Globus pallidus (tissue), 1 donor: ENCODE measurements around the gene NREP.

ENCODE experiments used
- DNase-seq: peaks from one replicate; pipeline ENCODE4 v3.0.0-alpha.2; 2015; ENCODE audit warnings: low spot score

NREP gene

DNA sequence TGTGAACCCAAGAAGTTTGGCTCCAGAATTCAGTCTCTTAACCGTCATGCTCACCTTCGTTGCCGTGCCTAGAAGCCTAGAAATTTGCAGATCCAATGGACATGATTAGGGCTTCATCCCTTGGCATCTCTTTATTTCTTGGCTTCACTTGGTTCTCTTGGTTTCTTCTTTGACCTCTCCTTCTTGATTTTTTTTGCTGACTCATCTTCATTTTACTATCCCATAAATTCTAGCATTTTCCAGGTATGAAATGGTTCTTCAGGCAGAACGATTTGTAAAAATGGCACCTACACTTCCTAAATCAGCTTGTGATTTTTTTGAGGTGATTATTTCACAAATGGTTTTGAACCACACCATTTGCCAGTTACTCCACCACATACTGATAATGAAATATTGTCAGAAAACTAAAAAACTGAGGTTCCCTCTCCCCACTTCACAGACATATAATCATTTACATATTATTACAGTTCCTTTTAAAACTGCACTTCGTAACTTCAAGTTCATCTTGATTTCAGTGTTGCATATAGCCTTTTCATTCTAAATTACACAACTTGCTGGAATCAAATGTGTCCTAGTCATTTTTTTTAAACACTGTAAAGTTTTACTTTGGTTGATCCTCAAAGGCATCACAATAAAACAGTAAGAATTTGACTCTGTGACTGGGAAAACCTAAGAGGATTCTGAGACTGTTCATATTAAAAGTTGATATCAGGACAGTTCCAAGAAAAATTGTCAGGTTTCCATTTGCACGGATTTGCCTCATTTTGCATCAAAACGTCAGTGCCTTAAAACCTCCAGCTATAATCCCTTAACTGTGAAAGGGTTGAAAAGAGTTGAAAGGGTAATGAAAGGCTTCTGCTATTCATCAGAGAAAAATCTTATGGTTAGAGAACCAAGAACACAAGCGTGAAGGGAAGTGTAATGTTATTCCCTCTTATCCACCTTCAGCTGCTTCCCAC lies 8.9 kb upstream of the NREP start:
- no peak for DNase-seq

DNA sequence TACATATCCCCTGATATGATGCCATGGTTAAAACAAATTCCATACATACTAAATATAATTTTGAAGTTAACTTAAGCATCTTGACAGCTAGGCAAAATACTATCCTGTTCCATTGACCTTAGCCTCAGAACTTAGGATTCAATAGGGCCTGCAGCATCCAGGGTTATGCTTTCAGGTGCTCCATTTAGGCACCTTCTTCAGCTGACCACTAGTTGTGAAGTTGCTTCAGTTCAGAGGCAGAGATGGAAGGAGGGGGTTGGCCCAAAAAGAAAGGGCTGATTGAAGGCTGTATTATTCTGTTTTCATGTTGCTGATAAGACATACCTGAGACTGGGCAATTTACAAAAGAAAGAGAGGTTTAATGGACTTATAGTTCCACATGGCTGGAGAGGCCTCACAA lies 7.0 kb upstream of the NREP start:
- DNase-seq, result no peak

DNA sequence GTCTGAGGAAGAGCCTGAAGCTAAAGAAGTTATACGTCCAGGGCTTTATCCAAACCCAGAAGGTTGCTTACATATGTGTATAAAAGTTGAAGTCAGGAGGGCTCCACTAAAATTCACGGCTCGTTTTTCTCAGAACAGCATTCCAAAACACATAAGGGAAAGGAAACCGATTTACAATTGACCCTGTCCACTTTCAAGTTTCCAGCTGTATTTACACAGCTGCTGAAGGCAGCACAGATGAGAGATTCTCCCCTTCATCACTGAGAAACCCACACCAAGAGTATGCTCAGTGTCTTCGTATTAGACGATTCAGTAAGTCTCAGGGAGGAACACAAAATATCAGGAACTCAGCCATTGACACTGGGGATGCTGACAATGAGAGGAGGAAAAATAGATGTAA lies 5.9 kb upstream of the NREP start:
- DNase-seq, result no peak

GRCh38 chr5:111758284-111758628 lies 1.3 kb upstream of the NREP start:
- no peak for DNase-seq

- DNase-seq, result peak; percentile 93
Measured at GRCh38 chr5:111757355-111758283, 625 bp upstream of the NREP start.

DNA sequence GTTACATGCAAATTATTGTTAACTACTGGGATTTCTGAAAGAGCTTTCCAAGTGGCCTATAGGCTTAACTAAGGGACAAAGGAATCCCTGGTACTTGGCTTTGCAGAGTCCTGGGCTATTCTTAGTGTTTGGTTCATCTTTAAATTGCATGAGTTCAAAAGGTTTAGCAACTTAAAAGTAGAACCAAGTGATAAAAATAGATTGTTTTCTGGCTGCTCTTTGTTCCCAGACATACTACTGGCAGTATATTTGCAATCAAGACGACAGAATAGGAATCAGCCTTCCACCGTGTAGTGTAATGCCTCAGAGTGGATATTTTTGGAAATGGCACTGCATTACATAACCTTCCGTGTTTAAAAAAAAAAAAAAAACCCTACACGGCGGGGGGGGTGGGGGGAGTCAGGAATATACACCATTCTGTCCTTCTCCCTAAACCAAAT lies 1.0 kb downstream of the NREP start:
- no peak for DNase-seq

GRCh38 chr5:111755345-111755941 lies 1.6 kb downstream of the NREP start:
- no peak for DNase-seq

DNA sequence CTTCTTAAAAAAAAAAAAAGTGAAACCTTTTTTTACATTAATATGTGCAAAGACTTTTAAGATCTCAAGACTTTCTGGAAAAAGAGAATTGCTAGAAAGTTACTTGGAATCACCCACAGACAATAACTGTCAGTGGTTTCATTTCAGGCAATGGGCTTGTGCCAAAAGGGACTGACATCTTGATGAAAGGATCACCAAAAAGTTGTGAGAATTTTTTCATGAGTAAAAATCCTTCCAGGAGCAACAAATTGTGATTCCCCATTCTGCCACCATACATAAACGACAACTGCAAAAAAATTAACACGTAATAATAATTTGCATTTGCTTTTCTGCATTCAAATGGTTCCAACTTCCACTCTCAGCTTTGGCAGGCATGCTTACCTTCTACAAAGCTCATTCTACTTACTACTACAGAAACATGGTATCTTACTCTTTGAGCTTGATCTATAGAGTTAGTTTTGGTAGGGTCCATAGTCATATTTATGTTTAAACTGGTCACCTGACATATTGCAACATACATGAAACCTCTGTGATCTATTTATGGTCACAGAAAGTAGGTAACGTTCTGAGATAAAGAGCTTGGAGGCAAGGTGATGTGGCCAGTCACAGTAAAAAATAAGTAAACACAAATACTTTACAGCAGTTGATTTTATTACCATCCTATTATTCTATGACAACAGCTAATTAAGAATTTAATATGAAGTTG lies 3.0 kb downstream of the NREP start:
- DNase-seq, result no peak

DNA sequence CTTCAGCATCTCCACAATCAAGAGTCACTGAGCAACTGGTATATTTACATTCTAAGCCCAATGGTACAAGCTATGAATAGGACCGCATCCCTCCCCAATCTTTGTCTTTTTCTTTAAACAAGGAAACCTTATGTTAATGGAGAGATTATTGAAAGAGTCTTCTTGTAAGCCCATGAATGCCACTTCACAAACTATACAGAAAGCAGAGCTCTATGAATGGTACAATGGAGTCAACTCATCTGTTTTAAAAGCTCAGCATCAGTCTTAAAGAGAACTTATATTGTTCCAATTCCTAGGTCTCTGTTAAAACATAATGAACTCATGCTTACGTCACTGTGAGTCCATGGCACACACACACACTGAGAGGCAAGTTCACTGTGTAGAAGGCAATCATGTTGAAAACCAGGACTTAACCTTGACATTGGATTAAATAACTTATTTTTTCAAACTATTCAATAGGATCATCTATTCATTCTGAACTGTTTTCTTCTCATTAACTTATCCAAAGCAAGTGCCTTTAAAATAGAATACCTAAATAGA lies 4.5 kb downstream of the NREP start:
- no peak for DNase-seq

- no peak for DNase-seq
Measured at GRCh38 chr5:111749303-111750026, 7.5 kb downstream of the NREP start.

DNA sequence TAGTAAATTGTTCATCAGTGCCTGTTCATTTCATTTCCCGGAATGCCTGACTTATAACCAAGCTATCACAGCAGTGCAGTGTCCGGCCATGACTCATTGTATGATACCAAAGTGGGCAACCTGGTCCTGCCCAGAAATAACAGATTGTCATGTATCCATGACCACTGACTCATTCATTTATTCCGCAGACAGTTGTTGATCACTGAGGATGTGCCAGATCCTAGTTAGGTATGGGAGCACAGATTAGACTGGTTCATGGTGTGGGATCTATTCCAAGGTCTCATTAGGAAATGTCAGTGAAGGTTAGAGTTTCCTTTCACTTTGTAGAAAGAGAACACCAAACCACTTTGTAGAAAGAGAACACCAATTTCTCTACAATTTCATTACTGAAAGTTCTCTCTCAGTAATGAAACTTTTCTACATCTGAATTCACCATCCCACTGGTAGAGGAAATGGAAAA lies 8.7 kb downstream of the NREP start:
- DNase-seq, result no peak

DNA sequence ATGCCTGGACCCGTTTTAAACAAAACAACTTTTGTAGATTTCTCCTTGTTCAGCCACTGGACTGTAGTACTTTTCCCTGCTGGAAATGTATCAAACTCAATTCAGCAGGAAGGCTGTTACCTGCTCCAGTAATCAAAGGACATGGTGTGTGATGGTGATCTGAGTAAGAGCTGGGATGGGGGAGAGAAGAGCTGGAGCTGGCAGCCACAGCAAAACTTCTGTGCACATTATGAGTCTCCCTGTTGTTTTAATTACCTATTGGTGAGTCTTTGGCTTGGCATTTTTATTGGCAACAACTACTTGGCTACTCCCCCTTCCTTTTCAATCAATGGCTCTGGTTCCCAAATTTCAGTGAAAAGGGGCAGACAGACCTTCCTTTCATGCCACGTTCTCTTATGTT lies 9.7 kb downstream of the NREP start:
- no peak for DNase-seq

- DNase-seq, result no peak
Measured at GRCh38 chr5:111746791-111747190, 10.2 kb downstream of the NREP start.

- DNase-seq, result no peak
Measured at GRCh38 chr5:111745075-111745739, 11.8 kb downstream of the NREP start.

- no peak for DNase-seq
Measured at GRCh38 chr5:111744455-111744854, 12.5 kb downstream of the NREP start.

DNA sequence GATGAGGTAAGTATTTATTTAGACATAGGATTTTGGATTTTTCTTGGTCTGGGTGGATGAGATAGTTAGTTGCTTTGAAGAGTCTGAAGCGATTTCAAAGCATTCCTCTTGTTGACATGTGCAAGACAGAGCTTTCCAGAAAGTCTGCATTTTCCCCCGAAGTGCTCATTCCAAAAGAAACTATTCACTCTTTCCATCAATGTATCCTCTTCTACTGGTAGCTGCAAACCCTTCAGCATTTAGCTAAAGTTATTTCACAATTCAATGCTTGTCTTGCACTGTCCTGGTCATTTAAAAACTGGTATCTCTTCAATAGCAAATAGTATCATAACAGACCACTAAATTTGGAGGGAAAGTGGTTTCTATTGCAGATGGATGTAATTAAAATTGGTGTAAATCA lies 13.0 kb downstream of the NREP start:
- no peak for DNase-seq

- DNase-seq, result no peak
Measured at GRCh38 chr5:111743512-111743911, 13.5 kb downstream of the NREP start.

DNA sequence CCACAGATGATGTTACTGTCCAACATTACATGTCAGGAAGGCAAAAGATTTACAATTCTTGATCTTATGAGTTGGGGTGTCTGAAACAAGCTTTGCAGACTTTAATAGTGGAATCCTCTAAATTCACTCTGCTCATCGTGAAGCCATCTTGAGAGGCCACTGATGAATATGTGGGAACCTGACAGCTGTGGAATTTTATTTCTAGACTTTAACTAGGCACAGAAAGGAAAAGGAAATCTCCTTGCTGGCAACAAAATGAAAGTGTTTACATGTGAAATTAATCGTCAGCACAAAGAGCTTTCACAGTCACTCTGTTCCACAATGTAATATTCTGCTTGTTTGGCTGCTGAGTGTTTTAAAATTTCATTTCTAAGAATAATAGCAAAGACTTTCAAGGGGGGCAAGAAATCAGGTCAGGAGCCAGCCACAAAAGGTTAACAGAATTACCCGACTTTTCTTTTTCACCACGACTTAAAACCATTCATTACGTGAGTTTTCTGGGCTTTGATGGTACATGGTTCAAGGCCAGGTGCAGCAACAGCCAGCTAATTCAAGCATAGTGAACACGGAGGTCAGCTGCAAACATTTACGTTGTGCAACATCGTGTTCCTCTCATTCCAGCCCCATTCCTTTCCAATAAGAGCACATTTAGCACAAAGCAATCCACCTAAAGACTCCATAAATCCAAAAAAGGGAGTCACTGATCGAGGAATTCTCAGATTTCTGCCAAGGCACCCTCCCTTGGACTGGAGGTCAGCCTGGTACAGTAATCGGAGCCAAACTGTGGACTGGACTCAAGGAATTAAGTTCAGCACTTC lies 14.6 kb downstream of the NREP start:
- DNase-seq, result no peak

- DNase-seq, result no peak
Measured at GRCh38 chr5:111741278-111741677, 15.7 kb downstream of the NREP start.
